Activated CD4-positive, alpha-beta T cell treated with anti-CD3 and anti-CD28 coated beads, Interleukin-2, amount 50 U/mL, for 4 hours (primary cell): ENCODE results near the gene S100A14.

Experiments
- DNase-seq, 2 experiments: peaks; one replicate each; pipeline ENCODE4 v3.0.0-alpha.2; 2020

S100A14 gene

DNA sequence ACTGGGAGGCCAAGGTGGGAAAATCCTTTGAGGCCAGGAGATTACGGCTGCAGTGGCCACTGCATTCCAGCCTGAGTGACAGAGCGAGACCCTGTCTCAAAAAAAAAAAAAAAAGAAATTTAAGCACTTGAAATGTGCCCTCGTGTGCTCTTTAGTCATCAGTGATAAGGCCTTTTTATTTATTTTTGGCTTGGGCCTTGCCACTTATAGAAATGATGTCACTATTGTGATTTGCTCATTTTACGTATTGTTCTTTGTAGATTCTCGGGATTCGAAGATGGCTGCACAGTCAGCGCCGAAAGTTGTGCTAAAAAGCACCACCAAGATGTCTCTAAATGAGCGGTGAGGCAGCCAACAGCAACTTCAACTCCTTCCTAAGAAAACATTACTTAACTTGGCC is 20.2 kb upstream of the S100A14 start:
- no peak for DNase-seq

DNA sequence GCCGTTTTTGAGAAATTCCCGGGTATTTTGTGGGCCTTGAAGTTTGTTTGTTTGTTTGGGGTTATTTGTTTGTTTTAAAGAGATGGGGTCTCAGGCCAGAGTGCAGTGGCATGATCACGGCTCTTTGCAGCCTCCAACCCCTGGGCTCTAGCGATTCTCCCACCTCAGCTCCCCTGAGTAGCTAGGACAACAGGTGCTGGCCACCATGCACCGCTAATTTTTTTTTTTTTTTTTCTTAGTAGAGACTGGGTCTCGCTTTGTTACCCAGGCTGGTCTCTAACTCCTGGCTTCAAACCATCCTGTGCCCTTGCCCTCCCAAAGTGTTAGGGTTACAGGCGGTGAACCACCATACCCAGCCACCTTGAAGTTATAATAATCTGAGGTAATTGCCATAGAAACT is 19.7 kb upstream of the S100A14 start:
- DNase-seq: no peak

DNA sequence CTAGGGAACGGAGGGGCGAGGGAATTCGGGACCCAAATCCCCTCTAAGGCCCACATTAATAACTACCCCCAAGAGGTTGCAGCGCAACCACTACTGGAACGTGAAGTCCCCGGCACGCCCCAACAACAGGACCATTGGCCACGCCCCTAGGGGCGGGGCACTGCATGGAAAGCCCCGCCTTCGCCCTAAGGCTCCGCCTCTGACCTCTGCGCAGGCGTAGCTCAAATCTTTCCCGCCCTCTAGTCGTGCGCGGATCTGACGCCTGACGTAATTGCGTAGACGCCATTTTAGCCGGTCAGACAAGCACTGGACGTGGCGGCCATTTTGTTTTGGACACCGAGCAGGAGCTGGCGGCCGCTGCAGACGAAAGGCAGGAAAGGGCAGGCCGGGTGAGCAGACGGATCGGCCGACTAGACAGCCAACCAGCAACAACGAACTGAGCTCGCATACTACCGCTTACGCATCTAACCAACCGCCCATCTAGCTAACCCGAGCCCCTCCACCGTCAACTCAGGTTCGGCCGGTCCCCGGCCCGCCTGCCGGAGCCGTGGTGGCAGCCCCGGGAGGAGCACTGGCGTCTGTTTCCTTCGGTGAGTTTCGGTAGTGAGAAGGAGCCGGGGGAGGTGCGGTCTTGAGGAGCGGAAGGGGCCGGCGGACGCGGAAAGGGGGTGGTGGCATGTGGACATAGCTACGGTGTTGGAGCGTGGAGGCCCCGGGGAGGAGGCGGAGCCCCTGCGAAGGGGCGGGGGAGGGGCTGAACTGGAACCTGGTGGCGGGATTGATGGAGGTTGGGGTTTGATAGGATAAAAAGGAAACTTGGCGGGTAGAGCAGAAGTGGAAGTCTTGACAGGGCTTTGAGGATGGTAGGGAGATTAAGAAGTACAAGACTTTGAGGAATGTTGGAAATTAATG is 17.9 kb upstream of the S100A14 start, which contains the start of gene CHTOP:
Gene CHTOP, plus strand, starts transcription at position 313 of the 912 bp plus-strand sequence. CDS start 2,523 bp downstream, outside the sequence.
- peak; percentile 91 for DNase-seq

DNA sequence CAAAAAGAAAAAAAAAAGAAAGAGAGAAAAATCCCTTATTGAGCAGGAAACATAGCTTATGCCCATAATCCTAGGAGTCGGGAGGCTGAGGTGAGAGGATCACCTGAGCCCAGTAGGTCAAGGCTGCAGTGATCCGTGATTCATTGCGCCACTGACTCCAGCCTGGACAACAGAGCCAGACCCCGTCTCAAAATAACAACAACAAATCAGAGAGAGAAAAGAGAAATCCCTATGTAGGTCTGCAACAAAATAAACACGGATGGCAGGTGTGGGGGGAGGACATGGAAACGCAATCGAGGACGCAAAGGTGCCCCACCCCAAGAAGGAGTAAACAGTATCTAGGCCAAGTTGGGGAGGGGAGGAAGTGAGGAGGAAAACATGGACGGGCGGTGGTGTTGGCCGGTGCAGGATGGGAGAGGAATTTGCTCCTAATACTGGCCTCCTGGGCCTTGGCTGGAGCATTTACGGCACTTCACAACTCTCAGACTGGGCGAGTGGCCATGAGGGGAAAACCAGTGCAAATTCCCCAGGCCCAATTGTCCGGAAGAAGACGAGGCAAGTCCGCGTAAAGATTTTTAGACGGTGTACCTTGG is 17.1 kb upstream of the S100A14 start:
- no peak for DNase-seq

DNA sequence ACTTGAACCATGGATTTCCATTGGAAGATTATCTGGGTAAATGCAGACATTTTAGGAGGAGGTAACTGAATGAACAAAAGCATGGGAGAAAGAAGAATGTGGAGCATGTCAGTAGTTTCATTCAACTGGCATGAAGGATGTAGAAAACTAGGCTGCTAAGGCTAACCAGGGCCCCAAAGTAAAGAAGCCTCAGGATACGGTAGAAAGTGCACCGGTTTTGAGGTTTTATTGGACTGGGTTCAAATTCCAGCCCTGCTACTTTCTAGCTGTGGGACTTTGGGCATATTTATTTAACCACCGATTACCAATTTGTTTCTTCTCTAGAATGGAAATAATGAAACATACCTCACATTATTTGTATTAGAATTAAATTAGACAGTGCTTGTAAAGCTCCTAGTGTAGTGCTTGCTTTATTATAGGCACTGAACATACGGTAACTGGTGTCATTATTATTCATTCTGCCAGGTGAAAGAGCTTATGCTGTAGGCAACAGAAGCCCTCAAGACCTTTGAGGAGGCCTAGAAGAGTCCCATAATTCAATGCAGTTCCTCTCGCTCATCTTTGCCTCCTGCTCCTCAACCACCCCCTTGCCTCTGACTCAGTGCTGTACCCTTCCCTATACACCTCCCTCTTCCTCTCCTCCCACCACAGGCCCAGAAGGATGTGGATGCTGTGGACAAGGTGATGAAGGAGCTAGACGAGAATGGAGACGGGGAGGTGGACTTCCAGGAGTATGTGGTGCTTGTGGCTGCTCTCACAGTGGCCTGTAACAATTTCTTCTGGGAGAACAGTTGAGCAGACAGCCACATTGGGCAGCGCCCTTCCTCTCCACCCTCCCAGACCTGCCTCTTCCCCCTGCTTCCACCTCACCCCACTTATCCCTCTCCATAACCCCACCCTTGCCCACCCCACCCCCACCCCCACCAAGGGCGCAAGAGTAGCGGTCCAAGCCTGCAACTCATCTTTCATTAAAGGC is 15.2 kb upstream of the S100A14 start:
- DNase-seq: no peak

DNA sequence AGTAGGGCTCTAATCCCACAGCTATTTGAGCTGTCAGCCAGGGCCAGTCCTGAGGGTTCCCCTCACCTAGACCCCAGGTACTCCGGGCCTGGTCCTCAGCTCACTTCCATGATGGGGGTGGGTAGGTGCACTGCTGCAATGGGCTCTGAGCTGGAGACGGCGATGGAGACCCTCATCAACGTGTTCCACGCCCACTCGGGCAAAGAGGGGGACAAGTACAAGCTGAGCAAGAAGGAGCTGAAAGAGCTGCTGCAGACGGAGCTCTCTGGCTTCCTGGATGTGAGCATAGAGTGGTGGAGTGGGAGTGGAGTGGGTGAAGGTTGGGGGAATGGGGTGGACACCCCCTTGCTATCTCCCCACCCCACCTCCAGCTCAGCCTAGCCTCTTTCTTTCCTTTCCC is 14.3 kb upstream of the S100A14 start:
- no peak for DNase-seq

DNA sequence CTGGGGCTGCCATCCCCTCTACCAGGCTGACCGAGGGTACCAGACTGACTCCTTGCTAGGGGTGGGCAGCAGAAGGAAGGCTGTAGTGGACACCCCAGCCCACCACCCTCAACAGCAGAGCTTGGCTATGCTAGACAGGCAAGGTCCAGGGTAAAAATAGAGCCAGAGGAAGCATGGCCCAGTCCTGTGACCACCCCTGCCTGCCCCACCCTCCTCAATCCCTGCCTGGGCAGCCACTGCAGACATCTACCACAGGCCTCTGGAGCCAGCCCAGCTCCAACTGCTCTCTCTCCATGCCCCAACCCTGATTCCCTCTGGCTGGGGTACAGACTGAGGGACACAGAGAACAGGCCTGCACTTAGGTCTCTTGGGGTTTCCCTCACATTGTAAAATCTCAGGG is 13.8 kb upstream of the S100A14 start:
- no peak for DNase-seq

DNA sequence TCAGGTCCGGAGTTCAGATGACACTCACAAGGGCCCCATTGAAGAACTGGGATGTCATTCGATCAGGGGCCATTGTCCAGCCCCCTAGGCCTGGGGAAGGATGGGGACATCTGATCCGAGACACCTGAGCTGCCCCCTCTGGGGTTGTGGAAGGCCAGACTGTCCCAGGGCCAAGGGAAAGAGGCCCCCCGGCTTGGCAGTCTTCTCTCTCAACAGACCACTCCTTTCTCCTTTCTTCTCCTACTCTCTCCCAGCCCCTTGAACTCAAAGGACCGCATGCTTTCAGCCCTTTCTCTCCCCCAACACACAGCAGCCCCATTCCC is 13.2 kb upstream of the S100A14 start:
- no peak for DNase-seq

DNA sequence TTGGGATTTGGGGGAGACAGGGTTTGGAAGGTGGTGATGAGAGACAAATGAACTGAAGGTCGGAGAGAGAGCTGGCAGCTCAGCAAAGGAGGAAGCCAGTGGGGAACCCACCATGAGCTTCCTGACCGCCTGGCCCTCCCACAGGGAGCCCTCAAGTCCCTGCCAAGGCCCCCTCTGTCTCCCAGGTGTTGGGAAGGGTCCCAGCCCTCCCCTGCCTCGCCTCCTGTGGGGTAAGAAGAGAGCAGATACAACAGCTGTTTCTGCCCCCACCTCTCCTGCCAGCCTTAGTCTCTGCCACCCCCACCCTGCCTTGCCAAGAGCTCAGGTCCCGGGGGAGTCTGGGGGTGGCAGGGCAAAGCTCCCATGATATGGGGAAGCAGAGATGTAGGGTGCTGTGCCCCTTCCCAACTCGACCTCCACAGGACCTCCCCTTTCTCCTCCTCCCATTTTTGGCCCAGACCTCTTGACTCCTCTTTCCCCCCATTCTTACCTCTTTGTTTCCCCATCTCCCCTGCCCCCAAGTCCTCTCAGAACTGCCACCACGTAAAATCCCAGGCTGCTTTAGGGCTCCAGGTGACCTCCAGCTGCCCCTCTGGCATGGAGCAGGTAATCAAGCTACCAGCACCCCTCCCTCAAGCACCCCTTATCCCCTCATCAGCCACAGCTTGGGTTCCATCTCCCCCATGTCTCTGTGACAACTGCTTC is 12.7 kb upstream of the S100A14 start:
- no peak for DNase-seq

DNA sequence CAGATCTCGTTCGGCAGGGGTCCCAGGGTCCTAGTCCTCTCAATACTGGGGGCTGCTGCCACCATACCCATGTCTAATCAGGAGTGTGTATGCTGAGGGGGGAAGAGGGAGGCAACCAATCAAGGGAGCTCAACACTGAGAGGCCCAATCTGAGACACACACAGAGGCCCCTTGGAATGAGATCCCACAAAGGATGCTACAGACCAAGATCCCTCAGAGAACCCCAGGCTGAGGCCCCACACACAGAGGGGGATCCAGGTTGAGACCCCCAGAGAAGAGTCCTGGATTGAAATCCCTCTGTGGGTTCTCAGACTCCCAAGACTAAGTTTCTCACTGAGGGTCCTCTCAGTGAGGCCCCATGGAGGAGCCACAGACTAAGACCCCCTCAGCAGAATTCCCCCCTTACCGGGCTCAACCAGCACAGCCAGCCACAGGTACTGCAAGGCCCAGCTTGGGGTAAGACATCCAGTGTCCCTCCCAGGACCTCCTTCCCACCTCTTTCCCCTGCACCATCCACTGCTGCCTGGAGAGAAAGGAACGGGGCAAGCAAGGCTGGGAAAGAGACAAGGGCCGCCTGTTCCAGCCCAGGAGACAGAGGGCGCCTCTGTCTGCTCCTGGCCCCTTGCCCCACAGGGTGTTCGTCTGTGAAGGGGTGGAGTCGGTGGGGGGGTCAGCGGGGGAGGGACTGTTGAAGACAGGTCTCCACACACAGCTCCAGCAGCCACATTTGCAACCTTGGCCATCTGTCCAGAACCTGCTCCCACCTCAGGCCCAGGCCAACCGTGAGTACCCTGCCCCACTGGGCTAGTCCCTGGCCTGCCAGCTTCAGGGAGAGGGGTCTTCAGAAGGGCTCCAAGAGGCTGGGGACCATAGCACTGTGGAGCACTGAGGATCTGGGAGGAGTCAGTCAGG is 11.8 kb upstream of the S100A14 start, which contains the start of gene S100A1:
Gene S100A1, plus strand, starts transcription at position 720 of the 912 bp plus-strand sequence. CDS start 2,088 bp downstream, outside the sequence.
- DNase-seq: no peak

DNA sequence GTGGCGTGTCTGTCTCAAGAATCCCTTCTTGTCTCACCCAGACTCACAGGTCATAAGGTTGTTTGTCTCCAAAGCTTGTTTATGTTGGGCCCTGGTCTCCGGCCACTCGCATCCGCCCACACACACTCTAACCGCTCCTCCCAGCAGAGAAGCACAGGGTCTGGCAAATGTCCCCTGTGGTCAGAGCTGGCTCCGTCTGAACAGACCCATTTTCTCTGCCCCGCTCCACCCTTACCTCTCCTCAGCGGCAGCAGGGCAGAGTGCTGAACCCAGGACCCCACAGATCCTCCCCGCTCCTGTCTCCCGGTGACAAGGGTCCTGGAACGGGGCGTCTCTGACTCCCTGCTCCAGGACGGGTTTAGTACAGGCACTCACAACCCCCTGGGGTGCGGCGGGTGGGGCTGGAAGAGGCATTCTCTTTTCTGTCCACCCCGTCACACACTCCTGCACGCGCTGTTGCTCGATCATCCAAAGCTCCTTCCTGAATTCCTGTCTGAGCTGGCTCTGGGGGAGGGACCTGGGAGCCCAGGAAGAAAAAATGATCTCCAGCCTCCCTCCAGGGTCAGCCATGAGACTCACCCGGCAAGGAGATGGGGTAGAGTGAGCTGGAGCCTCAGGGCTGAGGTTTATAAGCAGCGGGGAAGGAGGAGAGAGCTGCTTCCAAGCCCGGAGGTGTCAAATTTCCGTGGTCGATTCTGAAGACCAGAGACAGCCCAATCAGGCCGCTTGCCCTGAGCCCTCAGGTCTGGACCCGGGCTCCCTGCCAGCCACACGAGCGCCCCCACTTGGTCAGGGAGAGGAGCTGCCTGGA is 11.0 kb upstream of the S100A14 start, which contains the start of gene S100A13:
Gene S100A13, minus strand, starts transcription at position 602 of the 811 bp plus-strand sequence. CDS start 1,033 bp downstream, outside the sequence.
- DNase-seq: no peak

DNA sequence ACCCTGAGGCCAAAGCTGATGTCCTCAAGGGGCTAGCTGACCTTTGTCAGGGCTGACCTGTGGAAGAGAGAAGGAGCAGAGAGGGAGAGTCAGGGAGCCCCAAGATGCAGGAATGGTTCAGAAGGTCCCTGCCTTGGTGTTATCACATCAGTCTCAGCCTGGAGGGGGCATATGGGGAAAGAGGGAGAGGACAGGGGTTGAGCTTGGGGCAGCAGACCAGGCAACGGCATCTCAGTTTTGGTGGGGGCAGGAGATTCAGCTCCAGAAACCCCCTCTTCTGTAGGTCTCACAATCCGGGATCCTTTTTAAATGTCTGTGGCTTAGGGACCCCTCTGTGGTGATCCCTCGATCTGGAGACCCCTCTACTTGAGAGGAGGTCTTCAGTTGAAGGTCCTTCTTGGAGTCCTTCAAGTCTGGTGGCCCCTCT is 10.4 kb upstream of the S100A14 start:
- DNase-seq: no peak

DNA sequence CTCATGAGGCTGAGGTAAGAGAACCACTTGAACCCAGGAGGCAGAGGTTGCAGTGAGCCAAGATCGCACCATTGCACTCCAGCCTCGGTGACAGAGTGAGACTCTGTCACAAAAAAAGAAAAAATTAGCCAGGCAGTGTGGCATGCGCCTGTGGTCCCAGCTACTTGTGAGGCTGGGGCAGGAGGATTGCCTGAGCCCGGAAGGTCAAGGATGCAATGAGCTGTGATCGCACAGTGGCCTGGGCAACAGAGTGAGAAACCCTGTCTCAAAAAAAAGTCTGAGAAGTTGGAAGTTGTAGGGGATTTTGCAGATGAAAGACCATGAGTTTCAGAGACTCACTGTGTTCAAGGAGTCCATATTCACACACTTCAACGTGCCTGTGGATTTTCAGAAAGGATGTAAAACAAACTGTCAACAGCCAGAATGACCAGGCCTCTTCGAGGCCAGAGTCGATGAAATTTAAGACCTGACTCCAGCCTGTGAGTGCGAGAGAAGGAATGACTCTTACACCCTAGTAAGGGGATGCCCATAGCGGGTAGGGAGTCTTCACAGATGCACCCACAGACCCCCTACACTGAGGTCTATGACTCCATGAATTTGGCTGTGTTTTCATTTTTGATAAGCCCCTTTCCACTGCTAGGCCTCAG is 9.0 kb upstream of the S100A14 start:
- DNase-seq: no peak

DNA sequence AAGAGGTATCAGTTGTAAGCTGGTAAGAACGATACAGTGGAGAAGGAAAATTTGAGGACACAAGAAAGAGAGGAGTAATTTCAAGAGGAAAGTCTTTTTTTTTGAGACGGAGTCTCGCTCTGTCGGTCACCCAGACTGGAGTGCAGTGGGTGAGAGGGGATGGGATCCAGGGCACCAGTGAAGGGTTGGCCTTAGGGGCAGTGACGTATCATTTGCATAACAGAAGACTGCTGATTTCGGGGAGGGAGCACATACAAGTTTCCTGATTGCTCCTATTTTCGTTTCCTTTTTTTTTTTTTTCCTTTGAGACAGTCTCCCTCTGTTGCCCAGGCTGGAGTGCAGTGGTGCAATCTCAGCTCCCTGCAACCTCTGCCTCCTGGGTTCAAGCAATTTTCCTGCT is 7.0 kb upstream of the S100A14 start:
- DNase-seq: no peak

DNA sequence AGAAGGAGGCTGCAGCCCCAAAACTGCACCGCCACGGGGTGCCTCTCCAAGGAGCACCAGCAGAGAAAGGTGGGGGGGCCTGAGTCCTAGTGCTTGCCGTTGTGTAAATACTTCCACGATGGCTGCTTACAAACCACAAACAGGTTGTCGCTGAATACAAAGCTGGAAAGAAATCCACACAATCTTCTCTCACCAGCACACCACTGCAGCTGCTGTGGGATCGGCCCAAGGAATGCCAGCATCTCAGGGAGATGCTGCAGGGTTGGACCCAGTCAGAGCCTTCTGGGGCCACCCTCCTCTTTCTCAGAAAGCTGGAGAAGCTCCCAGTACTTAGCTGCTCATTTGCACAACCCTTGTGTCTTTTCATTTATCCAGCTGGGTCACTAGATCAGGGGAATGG is 3.0 kb upstream of the S100A14 start:
- DNase-seq: no peak

DNA sequence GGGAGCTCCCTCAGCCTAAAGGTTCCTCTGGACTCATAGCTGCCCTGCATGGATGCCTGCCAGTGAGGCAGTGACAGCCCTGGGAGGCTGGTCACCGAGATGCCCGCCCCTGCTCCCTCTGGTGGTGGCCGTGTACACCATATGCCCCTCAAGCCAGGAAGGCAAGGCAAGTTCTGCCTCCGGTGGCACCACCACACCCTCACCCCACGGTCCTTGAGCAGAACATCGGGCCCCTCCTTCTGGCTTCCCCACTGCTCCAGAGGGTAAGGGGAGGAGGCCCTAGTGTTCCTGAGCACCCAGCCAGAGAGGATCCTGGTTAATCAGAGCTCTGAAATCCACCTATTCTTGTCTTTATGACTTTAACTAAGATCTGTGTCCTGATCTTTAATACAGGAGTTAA is 1.5 kb upstream of the S100A14 start:
- DNase-seq: peak; percentile 44 to 53

DNA sequence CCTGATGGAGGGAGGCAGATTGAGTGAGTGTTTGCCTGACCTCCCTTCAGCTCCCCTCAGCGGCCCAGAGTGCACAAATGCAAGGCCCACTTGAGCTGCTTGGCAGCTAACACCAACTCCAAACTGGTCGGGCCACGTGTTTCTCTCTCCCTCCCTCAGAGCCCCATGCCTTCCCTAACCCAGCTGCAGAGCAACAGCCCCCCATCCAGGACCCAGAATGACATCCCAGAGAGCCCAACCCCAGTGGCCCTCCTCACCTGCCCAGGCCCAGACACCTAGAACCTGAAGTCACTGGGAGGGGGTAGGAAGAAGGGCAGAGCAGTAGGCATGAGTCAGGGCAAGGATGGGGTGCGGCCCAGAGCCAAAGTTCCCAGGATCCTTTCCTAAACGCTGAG is 789 bp upstream of the S100A14 start:
- no peak for DNase-seq

DNA sequence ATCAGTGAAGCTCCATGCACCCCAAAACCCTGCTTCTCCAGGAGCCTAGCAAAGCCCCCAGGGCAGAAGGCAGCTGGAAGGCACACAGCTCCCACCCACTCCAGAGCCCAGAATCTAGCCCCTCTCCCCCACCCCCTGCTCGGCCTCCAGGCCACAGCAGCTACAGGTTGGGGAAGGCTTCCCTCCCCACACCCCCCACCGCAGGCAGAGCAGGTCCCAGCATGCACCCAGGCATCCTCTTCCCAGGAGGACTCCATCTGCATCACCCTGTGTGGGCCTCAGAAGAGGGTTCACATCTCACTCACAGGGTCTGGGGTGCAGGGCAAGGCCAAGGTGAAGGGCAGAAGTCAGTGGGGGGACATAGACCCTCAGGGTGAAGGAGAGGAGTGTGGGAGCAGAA is 719 bp downstream of the S100A14 start:
- DNase-seq: no peak

DNA sequence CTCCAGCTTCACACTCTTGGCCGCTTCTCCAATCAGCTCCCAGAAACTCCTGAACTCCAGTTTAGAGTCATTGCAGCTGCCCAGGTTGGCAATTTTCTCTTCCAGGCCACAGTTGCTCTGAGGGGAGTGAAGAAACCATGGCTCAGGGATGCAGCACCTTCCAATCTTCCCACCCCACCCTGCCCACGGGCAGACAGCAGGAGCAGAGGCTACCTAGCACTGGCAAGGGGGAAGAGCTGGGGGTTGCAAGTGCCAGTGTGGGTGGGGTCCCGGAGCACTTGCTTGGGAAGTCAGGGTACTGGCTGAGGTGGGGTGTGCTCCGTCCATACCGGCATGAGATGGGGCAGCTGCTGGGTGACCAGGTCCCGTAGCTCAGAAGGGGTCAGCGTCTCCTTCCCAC is 1.2 kb downstream of the S100A14 start:
- DNase-seq: no peak
